Osteocyte (in vitro differentiated cells): ENCODE data around the gene COX7B2. TPM values are rescaled to one million over a fixed set of nuclear protein-coding genes. Genes with fewer than 3 reads are reported as not detected.

ENCODE experiments used
- DNase-seq: peaks from one replicate; pipeline ENCODE4 v3.0.0; 2021; ENCODE audit warnings: mixed read lengths; ENCODE audit not compliant: unreplicated experiment; ENCODE audit errors: extremely low spot score
- H3K27ac Mint-ChIP-seq: one replicate; pipeline ENCODE4 v1.8.0; 2021; ENCODE audit warnings: mild to moderate bottlenecking, mixed read lengths; ENCODE audit not compliant: unreplicated experiment
- H3K27me3 Mint-ChIP-seq: one replicate; pipeline ENCODE4 v1.8.0; 2021; ENCODE audit warnings: mixed read lengths; ENCODE audit not compliant: unreplicated experiment
- H3K36me3 Mint-ChIP-seq: one replicate; pipeline ENCODE4 v1.8.0; 2021; ENCODE audit warnings: mixed read lengths; ENCODE audit not compliant: unreplicated experiment
- H3K4me1 Mint-ChIP-seq: one replicate; pipeline ENCODE4 v1.8.0; 2021; ENCODE audit warnings: mixed read lengths; ENCODE audit not compliant: unreplicated experiment
- H3K4me3 Mint-ChIP-seq: one replicate; pipeline ENCODE4 v1.8.0; 2021; ENCODE audit warnings: mild to moderate bottlenecking, moderate library complexity, mixed read lengths; ENCODE audit not compliant: unreplicated experiment
- H3K9me3 Mint-ChIP-seq: one replicate; pipeline ENCODE4 v1.8.0; 2021; ENCODE audit warnings: mixed read lengths; ENCODE audit not compliant: unreplicated experiment
- total RNA-seq: library from RNA; stranded (reverse); gene quantifications from 2 replicates; pipeline ENCODE4 v1.2.1, GENCODE V29; 2021
- TF ChIP-seq, protein P1 (sequence below): fragments of 200-600 bp; sonication (generic); IDR thresholded peaks from 2 replicates; pipeline ENCODE4 v1.5.0; 2021; ENCODE audit warnings: antibody characterized with exemption, mild to moderate bottlenecking, moderate library complexity

The COX7B2 gene
- total RNA-seq, 1 donor from 2014 or later: not detected

DNA sequence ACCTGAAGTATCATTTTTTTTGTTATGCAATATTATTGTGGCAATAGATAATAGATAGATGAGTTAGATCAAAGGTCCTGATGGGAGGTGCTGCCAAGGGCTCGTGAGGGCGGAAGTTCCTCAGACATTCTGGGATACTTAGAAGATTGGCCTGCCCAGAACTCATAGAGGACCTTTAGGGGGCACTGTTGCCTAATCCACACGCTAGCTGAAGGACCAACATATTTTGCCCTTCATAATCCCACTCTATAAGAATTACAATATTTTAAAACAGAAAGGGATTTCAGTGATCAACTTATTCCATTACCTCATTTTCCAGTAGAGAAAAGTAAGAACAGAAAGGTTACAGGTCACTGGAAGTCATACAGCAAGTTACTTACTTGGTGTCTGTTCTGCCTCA lies 22.9 kb upstream of the COX7B2 start:
- Mint-ChIP-seq H3K36me3 (no peaks in the 10 kb centered on the region), H3K27ac (no peak overlapping the region), H3K9me3 (no peaks in the 10 kb centered on the region), H3K4me1 (no peaks in the 10 kb centered on the region), H3K27me3 (peaks cover 50% of the 10 kb centered on the region), H3K4me3 (no peak overlapping the region)
- TF ChIP-seq, protein P1, sequence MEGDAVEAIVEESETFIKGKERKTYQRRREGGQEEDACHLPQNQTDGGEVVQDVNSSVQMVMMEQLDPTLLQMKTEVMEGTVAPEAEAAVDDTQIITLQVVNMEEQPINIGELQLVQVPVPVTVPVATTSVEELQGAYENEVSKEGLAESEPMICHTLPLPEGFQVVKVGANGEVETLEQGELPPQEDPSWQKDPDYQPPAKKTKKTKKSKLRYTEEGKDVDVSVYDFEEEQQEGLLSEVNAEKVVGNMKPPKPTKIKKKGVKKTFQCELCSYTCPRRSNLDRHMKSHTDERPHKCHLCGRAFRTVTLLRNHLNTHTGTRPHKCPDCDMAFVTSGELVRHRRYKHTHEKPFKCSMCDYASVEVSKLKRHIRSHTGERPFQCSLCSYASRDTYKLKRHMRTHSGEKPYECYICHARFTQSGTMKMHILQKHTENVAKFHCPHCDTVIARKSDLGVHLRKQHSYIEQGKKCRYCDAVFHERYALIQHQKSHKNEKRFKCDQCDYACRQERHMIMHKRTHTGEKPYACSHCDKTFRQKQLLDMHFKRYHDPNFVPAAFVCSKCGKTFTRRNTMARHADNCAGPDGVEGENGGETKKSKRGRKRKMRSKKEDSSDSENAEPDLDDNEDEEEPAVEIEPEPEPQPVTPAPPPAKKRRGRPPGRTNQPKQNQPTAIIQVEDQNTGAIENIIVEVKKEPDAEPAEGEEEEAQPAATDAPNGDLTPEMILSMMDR: peak; percentile 70
- no peak for DNase-seq

- Mint-ChIP-seq H3K36me3 (no peaks in the 10 kb centered on the region), H3K4me1 (no peaks in the 10 kb centered on the region), H3K9me3 (no peaks in the 10 kb centered on the region), H3K27ac (no peak overlapping the region), H3K4me3 (no peak overlapping the region), H3K27me3 (peaks cover 59% of the 10 kb centered on the region)
- TF ChIP-seq, protein P1: no peak
- no peak for DNase-seq
Measured at GRCh38 chr4:46930891-46931290, 21.8 kb upstream of the COX7B2 start.

DNA sequence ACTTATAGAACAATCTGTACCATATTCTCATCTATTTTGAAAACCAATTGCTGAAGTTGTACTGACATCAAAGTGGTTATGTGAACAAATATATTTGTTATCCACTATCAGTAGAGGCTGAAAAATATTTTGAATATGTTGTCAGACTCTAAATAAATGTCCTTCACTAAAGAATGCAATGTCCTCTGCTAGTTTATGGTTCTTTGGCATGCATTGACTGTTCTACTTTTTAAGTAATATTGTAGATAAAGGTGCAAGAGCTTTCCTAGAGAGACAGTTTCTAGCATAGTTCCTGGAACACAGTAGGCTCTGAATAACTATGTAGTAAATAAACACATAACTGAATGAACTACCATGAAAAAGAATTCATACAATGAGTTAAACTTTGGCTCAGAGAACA lies 18.2 kb upstream of the COX7B2 start:
- H3K36me3 Mint-ChIP-seq: no peaks in the 10 kb centered on the region
- DNase-seq: no peak
- H3K27ac Mint-ChIP-seq: no peak overlapping the region
- no peaks in the 10 kb centered on the region for H3K4me1 Mint-ChIP-seq
- H3K9me3 Mint-ChIP-seq: no peaks in the 10 kb centered on the region
- H3K4me3 Mint-ChIP-seq: no peak overlapping the region
- H3K27me3 Mint-ChIP-seq: peaks cover 58% of the 10 kb centered on the region
- TF ChIP-seq, protein P1: no peak

DNA sequence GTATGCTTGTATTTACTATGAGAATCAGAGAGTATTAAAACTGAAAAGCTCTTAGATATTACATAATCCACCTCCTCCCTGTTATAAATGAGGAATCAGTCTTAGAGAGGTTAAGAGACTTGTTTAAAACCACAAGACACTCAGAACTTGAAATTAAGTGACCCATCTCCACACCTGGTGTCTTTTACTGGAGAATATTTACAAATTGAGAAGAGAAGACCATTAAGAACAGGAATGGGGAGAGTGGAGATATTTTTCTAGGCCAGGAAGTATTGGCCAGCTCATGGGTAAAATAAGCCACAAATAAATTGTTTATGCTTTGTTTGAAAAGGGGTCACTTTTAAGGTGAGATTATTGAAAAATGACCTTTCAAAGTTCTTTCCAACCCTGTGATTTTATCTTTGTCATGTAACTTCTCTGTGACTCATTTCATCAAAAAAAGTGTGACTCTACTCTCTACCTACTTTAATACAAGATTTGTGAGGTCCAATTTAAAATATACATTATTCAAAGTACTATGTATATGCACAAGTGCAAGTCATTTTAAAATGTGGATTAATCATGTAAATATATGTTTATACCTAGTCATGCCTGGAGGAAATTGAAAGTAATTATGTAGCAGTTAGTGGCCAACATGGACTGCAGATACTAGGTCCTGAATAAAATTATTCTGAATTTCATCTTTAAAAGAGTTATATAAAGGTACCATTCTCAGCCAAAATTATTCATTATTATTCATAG lies 15.9 kb upstream of the COX7B2 start:
- Mint-ChIP-seq H3K4me3 (no peak overlapping the region), H3K27me3 (peaks cover 53% of the 10 kb centered on the region), H3K4me1 (no peaks in the 10 kb centered on the region), H3K9me3 (no peaks in the 10 kb centered on the region), H3K36me3 (no peaks in the 10 kb centered on the region), H3K27ac (no peak overlapping the region)
- DNase-seq: no peak
- TF ChIP-seq, protein P1: no peak

DNA sequence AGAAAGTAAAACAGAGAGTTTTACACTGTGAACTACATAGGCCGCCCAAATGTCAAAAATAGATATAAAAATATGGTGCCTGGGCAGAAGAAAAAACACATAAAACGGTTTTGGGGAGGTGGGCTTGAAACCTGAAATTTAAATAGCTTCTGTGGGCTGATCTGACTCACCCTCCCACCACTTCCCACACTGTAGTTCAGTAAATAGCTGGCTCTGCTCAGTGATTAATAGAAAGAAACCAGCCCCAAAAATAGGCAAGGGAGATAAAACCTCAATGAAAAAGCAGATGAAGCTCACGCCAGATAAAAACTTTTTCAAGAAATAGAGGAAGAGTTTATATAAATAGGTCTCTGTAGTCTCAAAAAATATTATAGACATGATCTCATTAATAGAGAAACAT lies 13.2 kb upstream of the COX7B2 start:
- Mint-ChIP-seq H3K27me3 (peaks cover 47% of the 10 kb centered on the region), H3K4me3 (no peak overlapping the region), H3K27ac (no peak overlapping the region), H3K4me1 (no peaks in the 10 kb centered on the region), H3K36me3 (no peaks in the 10 kb centered on the region), H3K9me3 (no peaks in the 10 kb centered on the region)
- TF ChIP-seq, protein P1: no peak
- no peak for DNase-seq
